ENCODE results near the gene GPATCH8. TPM values are rescaled to one million over a fixed set of nuclear protein-coding genes. Genes with fewer than 3 reads are reported as not detected.

GPATCH8 gene
- total and polyA plus RNA-seq, 2 of the 8 experiments (the other 6 are each of a cell fraction or from before 2014, with no cell fraction given) = 20.5 to 58.1 TPM

DNA sequence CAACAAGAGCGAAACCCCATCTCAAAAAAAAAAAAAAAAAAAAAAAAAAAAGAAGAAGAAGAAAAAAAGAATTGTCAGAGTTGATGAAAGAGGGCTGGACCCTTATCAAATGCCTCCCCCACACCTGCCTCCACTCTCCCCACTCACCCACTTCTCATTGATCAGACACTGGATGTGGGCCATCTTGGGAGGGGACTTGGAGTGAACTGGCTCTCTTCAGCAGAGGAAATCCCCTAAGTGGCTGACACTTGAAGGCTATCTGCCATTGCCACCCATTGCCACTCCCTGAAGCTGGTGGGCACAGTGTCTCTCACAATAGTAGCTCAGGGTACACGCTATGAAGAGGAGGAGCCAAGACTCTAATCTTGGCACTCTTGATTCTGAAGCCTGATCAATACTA is 115.4 kb downstream of the GPATCH8 start:
- H3K27me3 ChIP-seq (replicated peaks in 1 of 4; ENCODE audit: control insufficient read depth in 3 of 4, extremely low read depth in 1 of 4, insufficient read depth in 3 of 4, low read length in 3 of 4) = peaks cover 10 to 33% (median 30%) of the 10 kb centered on the region in 4 experiments
- no peak overlapping the region for H4K91ac ChIP-seq (replicated peaks; ENCODE audit: insufficient read length, low read length)
- TF ChIP-seq MAFK (IDR thresholded peaks at IDR 0.05; ENCODE audit: low read depth, low read length) (no peak), RNF2 (IDR thresholded peaks at IDR 0.05; ENCODE audit: borderline replicate concordance, low read depth, low read length, missing control alignments, poor library complexity, severe bottlenecking) (no peak), TEAD4 (IDR thresholded peaks at IDR 0.05; ENCODE audit: low read depth, low read length) (no peak), JUND (IDR thresholded peaks at IDR 0.05; ENCODE audit: low read length) (no peak), RFX5 (IDR thresholded peaks at IDR 0.05; ENCODE audit: borderline replicate concordance, low read depth, low read length) (no peak), CBX5 (IDR thresholded peaks at IDR 0.05; ENCODE audit: low read depth, low read length) (no peak), JUN (IDR thresholded peaks at IDR 0.05; ENCODE audit: low read depth, low read length) (no peak), EGR1 (IDR thresholded peaks at IDR 0.05; ENCODE audit: borderline replicate concordance, low read depth, low read length) (no peak), SAP30 (IDR thresholded peaks at IDR 0.05; ENCODE audit: insufficient read depth, insufficient replicate concordance, low read length) (no peak)
- H4K5ac ChIP-seq (ENCODE audit: insufficient read length, low read depth, low read length) = no peak overlapping the region
- no peak overlapping the region for H2AFZ ChIP-seq (ENCODE audit: low read length)
- H2AK5ac ChIP-seq (ENCODE audit: low read depth, low read length) = no peak overlapping the region
- no peak overlapping the region for H3K4ac ChIP-seq (replicated peaks; ENCODE audit: insufficient read length, low read depth, low read length)
- no peaks in the 10 kb centered on the region for H3K36me3 ChIP-seq (ENCODE audit: control insufficient read depth in 2 of 4, insufficient read depth in 4 of 4, low read length in 3 of 4)
- H3K14ac ChIP-seq (ENCODE audit: insufficient read length) = no peak overlapping the region
- H2BK120ac ChIP-seq (replicated peaks; ENCODE audit: low read depth, low read length) = no peak overlapping the region
- H3K9ac ChIP-seq (replicated peaks in 1 of 4; ENCODE audit: extremely low read depth in 1 of 4, low read depth in 3 of 4, low read length in 3 of 4) = no peak overlapping the region
- no peaks in the 10 kb centered on the region for H3K9me3 ChIP-seq (ENCODE audit: insufficient read depth in 2 of 2, low read depth in 1 of 2, low read length in 1 of 2)
- no peak overlapping the region for H3K23ac ChIP-seq (ENCODE audit: insufficient read length)
- ChIA-PET POLR2A (ENCODE audit: partially characterized antibody) (interaction anchor here (1.1 kb wide), 1 partner anchor 31 kb away, joined by 5 read pairs; no protein-coding TSS in a partner anchor), CTCF (ENCODE audit: partially characterized antibody) (no interaction called here)
- no peaks in the 10 kb centered on the region for H3K79me1 ChIP-seq (ENCODE audit: low read depth, low read length)
- no peak overlapping the region for H3K4me3 ChIP-seq (ENCODE audit: extremely low read depth in 1 of 4, insufficient read depth in 2 of 4, low read depth in 3 of 4, low read length in 4 of 4)
- no peak overlapping the region for H2BK15ac ChIP-seq (ENCODE audit: low read length)
- DNase-seq (ENCODE audit: low read depth in 1 of 2, low spot score in 2 of 2) (no peak), FAIRE-seq (no peak)
- no peak overlapping the region; the same call in 1 of the 2 replicates for H4K8ac ChIP-seq (ENCODE audit: extremely low read depth, insufficient read depth, low read length)
- H2BK12ac ChIP-seq (ENCODE audit: low read depth, low read length) = no peak overlapping the region
- peaks cover 12% of the 10 kb centered on the region; the same call in 1 of the 2 replicates for H3K23me2 ChIP-seq (ENCODE audit: low read depth, low read length)
- 93% methylated on average over 1 of the region's 2 CpGs; no CpG with 5 or more reads in 1 of the 2 experiments for WGBS, 2 experiments (ENCODE audit: extremely low coverage in 1 of 2, insufficient coverage in 1 of 2, insufficient read length in 1 of 2, insufficient replicate concordance in 2 of 2, low coverage in 1 of 2, low lambda C conversion rate in 2 of 2, missing lambda C conversion rate in 1 of 2)
- no peak overlapping the region for H3K27ac ChIP-seq (ENCODE audit: low read depth, low read length)
- no peak overlapping the region for H2BK5ac ChIP-seq (ENCODE audit: low read depth, low read length)
- peaks cover 0 to 4% of the 10 kb centered on the region in 2 experiments for H4K20me1 ChIP-seq (replicated peaks in 1 of 2; ENCODE audit: control insufficient read depth in 1 of 2, insufficient read depth in 2 of 2, low read length in 2 of 2)
- no peak overlapping the region for H2BK20ac ChIP-seq (ENCODE audit: low read length)
- H3K79me2 ChIP-seq (ENCODE audit: control insufficient read depth in 1 of 2, insufficient read depth in 2 of 2, low read length in 2 of 2) = no peaks in the 10 kb centered on the region
- H3K18ac ChIP-seq (ENCODE audit: extremely low read depth, low read length) = no peak overlapping the region
- H3K56ac ChIP-seq (replicated peaks; ENCODE audit: insufficient read length, low read depth, low read length) = no peak overlapping the region
- peaks cover 3 to 17% (median 6%) of the 10 kb centered on the region in 4 experiments; a peak in 6 of 7 replicates for H3K4me1 ChIP-seq (replicated peaks in 1 of 4; ENCODE audit: control insufficient read depth in 3 of 4, insufficient read depth in 4 of 4, low read length in 3 of 4)
- no peak overlapping the region for H3K4me2 ChIP-seq (ENCODE audit: insufficient read depth in 1 of 2, low read depth in 2 of 2, low read length in 2 of 2)

All from H1 (cell line).